HG03064 (cell line): Measurements from ENCODE around the gene EIF4H.
"Not testable (repeated sequence)": the region's sequence is repeated elsewhere in the genome, so short reads cannot be mapped to it uniquely, and the experiment has no call there.

Source experiments
- ATAC-seq: cut with Tn5 transposase; IDR thresholded peaks from one replicate; pipeline ENCODE4 v1.9.1; 2021; ENCODE audit warnings: low read depth; ENCODE audit not compliant: unreplicated experiment

EIF4H gene

DNA sequence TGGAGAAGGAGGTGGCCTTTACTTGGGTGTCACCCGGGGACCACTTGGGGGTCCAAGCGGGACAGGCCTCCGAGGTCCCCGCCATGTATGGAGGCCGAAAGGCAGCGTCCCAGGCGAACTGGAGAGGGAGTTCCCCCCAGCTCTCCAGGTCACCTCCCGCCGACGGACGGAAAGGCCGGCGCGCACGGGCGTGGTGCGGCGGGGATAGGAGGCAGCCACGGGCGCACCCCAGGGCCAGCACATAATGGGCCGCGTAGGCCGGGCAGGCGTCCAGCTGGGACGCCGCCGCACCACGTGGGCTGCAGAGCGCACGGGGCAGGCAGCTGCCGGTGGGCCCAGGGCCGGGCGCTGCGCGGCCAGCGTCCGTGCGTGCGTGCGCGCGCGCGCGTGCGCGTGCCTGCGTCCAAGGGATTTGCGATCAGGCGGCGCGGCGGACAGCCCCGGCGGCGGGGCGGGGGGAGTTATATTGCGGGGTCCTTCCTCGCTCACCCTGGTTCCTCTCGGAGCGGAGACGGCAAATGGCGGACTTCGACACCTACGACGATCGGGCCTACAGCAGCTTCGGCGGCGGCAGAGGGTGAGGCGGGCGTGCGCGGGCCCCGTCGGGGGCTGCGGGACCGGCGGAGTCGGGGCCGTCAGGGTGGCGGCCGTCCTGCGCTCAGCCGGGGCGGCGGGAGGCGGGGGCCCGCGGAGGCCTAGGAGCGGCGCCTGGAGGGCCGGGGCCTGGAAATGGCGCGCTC, at the start of gene EIF4H:
TSS of gene EIF4H (plus strand) at position 491 of the 740 bp plus-strand sequence. CDS start at position 519, 28 bp downstream.
- ATAC-seq, result peak; percentile 67

DNA sequence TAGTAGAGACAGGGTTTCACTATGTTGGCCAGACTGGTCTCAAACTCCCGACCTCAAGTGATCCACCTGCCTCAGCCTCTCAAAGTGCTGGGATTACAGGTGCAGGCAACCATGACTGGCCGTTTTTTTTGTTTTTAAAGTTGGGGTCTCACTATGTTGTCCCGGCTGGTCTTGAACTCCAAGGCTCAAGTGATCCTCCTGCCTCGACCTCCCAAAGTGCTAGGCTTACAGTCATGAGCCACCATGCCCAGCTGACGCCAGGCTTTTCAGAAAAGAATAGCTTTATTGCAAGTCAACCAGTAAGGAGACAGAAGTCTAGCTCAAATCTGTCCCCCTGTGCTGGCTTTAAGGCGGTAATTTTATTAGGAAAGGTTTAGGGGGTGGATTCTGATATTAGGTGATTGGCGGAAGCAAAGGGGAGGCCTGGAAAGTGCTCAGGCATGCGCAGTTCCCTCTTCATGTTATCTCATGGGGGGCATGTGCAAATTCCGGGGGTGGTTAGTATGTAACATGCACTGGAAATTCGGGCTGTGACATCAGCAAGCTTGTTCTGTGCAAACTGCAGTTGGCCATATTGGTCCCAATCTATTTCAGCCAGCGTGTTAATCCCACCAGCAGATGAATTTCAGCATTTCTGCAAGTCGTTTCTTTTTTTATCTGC, 47.8 kb upstream of the EIF4H start:
- no peak for ATAC-seq

DNA sequence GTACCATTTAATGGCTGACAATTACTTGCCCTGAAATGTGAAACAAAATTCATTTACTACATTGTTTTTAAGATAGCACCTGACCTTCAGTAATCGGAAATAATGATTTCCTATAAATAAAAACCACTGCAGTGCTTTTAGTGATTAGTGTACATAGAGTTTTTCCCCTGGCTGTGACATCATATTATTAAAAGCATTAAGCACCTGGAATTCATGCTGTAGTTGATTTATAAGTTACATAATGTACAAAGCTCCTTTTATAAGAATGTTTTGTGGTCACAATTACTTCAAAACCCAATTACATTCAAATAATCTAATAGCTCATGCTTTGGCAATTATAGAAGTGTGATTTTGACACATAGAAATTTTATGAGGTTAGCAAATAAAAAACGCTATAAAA, 44.3 kb upstream of the EIF4H start:
- ATAC-seq, result no peak

DNA sequence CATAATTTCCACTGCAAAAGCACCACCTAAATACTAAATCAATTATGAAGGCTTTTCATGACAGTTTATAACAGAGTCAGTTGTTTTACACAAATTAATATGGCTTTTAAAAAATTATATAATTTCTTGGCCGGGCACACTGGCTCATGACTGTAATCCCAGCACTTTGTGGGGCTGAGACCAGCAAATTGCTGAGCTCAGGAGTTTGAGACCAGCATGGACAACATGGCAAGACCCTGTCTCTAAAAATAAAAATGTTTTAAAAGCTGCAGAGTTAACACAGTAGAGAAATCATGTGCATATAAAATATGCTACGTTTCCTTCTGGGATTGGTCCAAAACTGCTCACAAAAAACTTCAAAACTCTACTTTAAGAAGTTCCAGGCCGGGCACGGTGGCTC, 43.6 kb upstream of the EIF4H start:
- ATAC-seq, result no peak

DNA sequence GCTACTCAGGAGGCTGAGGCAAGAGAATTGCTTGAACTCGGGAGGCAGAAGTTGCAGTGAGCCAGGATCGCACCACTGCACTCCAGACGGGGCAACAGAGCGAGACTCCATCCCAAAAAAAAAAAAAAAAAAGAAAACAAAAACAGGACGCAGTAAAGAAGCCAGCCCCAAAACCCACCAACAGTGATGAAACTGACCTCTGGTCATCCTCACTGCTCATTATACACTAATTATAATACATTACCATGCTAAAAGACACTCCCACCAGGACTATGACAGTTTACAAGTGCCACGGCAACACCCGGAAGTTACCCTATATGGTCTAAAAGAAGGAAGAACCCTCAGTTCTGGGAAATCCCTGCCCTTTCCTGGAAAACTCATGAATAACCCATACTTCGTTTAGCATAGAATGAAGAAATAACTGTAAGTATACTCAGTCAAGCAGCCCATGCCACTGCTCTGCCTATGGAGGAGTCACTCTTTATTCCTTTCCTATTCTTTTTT, 40.0 kb upstream of the EIF4H start:
- ATAC-seq, result no peak

DNA sequence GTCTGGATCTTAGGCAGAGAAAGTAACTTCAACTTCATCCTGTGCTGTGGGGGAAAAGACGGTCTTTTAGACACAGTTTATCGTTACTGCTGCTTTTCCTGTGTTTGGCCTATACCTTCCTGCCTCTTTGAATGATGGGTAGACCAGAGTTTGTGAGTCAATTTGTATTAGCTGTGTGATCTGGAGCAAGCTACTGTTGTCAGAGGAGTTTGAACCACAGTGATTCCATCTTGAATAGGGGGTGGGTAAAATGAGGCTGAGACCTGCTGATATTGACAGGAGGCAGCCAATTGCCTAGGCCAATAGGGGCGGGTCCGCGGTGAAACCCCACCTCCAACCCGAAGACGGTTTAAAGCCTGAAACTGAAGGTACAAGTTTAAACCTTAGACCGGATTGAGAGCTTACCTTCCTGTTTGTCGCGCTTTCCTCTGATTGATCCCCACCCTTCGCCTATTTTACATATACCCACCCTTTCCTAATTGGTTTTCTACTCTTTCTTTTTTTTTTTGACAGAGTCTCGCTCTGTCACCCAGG, 35.8 kb upstream of the EIF4H start:
- ATAC-seq, result no peak

DNA sequence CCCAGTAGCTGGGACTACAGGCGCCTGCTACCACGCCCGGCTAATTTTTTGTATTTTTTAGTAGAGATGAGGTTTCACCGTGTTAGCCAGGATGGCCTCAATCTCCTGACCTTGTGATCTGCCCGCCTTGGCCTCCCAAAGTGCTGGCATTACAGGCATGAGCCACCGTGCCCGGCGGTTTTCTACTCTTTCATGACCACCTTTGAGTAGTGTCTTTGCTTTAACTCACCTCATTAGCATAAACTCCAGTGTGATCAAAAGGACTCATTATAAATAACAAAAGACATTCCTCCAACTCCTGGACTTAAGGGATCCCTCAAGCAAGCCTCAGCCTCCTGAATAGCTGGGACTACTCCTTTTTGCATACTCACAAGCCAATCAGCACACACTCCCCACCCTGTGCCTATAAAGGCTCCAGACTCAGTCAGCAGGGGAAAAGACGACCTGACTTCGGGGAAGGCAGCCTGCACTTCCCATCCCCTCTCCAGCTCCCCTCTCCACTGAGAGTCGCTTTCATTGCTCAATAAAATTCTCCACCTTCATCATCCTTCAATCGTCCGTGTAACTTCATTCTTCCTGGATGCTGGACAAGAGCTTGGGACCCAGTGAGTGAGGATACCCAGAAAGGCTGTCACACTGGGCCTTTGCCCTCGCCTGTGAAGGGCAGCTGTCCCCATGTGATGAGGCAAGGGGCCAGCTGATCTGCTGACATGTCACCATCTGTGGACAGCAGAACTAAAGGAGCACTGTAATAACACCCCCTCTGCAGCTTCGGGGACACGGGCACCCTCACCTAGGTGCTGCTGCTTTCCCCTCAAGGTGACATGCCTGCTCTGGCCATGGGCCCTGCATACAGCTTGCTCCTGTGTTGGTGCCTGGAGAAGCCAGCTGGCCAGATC, 35.0 kb upstream of the EIF4H start:
- no peak for ATAC-seq

DNA sequence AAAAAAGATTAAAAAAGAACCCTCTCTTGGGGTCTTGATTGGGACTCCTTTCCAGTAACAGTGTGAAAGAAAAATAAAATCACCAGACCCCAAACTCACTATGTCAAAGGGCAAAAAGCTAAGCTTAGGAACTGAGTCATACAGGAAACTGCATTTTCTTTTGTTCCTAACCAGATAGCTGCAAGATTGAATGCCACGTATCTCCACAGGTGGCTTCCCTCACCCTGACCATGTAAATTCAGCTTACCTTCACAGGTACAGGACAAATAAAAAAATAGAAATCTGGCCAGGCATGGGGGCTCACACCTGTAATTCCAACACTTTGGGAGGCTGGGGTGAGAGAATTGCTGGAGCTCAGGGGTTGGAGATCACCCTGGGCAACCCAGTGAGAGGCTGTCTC, 32.5 kb upstream of the EIF4H start:
- ATAC-seq, result no peak

DNA sequence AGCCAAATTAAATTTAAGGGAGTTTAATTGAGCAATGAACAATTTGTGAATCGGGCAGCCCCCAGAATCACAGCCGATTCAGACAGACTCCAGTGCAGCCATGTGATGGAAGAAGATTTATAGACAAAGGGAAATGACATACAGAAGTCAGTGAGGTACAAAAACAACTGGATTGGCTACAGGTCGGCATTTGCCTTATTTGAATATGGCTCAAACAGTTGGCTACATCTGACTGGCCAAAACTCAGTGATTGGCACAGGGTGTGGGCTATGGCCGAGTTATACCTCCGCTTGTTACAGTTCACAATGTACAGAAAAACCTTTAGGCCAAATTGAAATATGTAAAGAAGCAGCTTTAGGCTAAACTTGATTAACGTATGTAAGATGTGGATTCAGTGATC, 30.8 kb upstream of the EIF4H start:
- ATAC-seq, result no peak

DNA sequence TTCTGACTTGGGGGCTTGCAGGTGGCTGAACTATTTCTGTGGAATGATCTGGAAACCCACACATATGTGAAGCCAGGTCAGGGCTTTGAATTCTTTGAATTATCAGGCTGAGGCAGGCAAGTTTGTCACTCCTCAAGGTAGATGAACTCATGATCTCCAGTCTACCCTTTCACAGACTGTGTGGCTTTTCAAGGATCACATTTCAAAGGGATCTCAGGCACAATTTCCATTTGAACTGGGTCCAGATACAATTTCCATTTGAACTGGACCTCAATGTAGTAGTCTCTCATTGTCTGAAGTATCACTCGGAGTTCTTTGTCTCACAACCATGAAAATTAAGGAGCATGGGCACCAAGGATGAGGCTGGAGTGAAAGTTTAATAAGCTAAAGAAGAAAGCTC, 25.7 kb upstream of the EIF4H start:
- ATAC-seq, result no peak

DNA sequence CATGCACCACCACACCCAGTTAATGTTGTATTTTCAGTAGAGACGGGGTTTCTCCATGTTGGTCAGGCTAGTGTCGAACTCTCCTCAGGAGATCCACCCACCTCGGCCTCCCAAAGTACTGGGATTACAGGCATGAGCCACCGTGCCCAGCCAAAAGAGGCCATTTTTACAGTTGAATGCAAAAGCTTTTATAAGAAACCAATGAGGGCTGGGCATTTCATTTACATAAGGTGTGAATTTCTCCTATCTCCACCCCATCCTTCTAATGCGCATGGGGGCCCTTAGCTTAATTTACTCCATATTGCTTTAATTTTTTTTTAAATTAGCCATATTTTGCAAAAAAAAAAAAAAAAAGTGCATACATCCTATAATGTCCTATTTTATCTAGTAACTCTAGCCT, 25.1 kb upstream of the EIF4H start:
- no peak for ATAC-seq

DNA sequence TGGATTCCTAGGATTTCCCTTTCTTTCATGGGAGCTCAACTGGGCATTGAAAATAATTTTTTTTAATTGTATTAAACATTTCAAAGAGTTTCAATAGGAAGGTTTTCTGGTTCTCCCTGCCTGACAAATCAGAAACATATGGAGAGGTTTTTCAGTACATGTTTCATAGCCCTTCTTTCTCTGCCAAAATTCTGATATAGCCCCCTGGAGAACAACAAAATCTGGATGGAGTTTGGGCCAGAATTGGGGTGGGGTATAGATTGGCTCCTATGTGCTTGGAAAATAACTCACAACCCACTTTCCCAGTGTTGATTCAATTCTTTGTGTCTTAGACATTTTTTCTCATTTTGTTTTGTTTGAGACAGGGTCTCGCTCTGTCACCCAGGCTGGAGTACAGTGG, 24.6 kb upstream of the EIF4H start:
- ATAC-seq, result no peak

DNA sequence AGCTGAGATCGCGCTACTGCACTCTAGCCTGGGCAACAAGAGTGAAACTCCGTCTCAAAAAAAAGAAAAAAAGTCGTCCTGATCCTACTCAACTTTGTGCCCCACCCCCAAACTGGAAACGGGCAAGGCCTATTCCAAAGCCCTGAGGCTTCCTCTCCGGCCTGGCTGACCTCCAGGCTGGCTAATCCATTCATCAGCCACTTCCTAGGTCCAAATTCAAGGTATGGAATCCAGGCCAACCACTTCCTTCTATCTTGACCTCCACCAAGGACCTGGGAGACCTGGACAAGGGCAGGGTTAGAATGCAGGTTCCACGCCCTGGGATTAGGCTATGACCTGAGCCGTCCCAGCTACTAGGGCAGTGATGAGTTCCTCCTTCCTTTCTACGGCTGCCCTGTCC, 20.4 kb upstream of the EIF4H start:
- ATAC-seq, result no peak

DNA sequence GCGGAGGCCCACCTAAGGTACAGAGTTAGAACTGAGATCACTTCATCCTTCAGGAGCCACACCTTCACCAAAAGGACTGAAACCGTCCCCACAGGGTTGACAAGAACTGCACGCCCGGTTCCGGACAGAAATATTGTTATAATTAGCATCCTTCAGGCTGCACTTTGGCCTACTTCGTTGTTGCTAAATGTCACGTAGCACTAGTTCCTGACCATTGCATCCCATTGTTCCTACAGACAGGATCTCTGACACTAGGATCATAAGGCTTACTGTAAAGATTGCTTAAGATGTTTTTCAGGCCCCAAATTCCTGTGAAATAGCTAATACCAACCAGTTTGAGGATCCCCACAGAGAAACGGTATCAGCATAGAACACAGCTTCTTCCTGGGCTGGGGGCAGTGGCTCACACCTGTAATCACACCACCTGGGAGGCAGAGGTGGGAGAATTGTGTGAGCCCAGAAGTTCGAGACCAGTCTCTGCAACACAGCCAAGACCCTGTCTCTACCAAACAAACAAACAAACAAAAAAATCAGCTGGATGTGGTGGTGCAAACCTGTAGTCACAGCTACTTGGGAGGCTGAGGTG, 18.3 kb upstream of the EIF4H start:
- no peak for ATAC-seq

DNA sequence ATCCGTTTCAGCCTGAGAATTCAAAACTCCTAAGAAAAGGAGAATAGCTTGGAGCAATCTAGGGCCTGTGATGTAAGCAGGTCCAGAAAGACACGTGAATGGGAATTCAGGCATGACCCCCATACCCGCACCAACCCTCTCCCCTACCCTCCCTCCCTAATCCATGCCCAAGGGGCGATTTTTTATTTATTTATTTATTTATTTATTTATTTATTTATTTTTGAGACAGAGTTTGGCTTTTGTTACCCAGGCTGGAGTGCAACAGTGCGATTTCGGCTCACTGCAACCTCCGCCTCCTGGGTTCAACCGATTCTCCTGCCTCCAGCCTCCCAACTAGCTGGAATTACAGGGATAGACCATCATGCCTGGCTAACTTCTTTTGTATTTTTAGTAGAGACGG, 16.6 kb upstream of the EIF4H start:
- ATAC-seq, result no peak

DNA sequence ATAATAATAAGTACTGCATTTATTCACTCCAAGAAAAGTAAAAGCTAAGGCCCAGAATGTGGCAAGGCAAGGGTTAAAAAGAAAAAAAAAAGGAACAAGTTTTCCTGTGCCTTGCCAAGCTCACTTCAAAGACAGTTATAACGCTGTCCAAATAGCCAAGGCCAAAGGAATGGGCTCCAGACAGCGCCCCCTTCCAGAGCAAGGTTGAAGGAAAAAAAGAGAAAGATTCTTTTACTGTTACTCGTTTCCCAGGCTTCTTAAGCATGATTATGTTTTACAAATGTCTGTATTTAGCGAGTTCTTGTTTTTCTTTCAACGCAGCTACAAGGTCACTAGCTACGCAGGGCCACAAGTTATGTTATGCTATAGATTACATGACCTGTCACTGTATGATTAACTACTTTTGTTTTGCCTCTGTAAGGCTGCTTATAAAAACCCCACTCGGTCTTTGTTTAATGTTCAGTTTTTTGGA, 9.1 kb upstream of the EIF4H start:
- no peak for ATAC-seq

DNA sequence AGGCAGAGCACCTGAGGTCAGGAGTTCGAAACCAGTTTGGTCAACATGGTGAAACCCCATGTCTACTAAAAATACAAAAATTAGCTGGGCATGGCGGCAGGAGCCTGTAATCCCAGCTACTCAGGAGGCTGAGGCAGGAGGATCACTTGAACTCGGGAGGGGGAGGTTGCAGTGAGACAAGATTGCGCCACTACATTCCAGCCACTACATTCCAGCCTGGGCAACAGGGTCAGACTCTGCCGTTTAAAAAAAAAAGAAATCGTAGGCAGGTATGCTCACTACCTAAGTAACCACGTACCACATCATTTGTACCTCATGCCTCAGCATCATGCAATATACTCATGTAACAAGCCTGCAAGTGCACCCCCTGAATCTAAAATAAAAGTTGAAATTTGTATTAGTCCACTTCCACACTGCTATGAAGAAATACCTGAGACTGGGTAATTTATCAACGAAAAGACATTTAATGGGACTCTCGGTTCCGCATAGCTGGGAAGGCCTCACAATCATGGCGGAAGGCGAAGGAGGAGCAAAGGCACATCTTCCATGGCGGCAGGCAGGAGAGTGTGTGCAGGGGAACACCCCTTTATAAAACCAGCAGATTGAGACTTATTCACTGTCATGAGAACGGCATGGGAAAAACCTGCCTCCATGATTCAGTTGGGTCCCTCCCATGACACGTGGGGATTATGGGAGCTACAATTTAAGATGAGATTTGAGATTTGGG, 8.1 kb upstream of the EIF4H start:
- ATAC-seq, result no peak

DNA sequence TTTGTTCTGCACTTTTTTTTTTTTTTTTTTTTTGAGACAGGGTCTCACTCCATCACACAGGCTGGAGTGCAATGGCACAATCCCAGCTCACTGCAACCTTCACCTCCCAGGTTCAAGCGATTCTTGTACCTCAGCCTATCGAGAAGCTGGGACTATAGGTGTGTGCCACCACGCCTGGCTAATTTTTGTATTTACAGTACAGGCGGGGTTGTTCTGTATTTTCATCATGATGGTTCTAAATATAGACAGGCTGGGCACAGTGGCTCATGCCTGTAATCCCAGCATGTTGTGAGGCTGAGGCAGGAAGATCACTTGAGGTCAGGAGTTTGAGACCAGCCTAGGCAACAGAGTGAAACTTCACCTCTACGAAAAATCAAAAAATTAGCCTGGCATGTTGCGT, 6.8 kb upstream of the EIF4H start:
- ATAC-seq, result not testable (repeated sequence)

DNA sequence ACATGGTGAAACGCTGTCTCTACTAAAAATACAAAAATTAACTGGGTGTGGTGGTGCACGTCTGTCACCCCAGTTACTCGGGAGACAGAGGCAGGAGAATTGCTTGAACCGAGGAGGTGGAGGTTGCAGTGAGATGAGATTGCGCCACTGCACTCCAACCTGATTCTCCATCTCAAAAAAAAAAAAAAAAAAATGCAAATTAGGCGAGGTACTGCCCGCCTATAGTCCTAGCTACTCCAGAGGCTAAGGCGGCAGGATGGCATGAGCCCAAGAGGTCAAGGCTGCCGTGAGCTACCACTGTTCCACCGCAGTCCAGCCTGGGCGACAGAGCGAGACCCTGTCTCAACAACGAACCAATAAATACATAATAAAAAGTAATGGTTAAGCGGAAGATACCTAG, 1.1 kb upstream of the EIF4H start:
- ATAC-seq, result no peak

DNA sequence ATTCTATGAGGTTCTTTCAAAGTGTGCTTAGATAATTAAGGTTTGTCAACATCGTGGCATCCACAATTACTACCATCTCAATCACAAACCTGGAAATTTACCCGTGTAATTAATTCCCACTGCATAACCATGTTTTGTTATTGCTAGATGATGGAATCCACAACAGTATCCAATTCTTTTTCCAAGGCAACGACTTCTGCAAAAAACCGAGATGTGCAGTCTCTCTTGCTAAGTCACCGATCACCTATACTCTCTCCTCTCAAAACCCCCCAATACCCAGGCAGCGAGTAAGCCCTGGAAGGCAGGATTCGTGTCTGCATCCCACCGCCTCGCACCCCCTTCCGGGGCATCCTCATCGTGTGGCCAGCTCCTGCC, 678 bp upstream of the EIF4H start:
- ATAC-seq, result peak; percentile 18
